Ectodermal cell (in vitro differentiated cells): ENCODE data around the gene RAP1A.
"Not testable (repeated sequence)": the region's sequence is repeated elsewhere in the genome, so short reads cannot be mapped to it uniquely, and the experiment has no call there.

Source experiments
- H3K27ac ChIP-seq: 2 replicates; pipeline ENCODE4 v1.7.0; 2013; ENCODE audit warnings: mild to moderate bottlenecking, low read depth, low read length; ENCODE audit not compliant: insufficient read depth, poor library complexity, severe bottlenecking
- H3K27me3 ChIP-seq: 2 replicates; pipeline ENCODE4 v1.7.0; 2013; ENCODE audit warnings: mild to moderate bottlenecking, low read length; ENCODE audit not compliant: insufficient read depth, control insufficient read depth, poor library complexity, severe bottlenecking
- H3K36me3 ChIP-seq: one replicate; pipeline ENCODE4 v1.7.0; 2013; ENCODE audit warnings: low read length; ENCODE audit not compliant: control insufficient read depth, insufficient read depth
- H3K4me1 ChIP-seq: one replicate; pipeline ENCODE4 v1.7.0; 2013; ENCODE audit warnings: low read length; ENCODE audit not compliant: control insufficient read depth, insufficient read depth
- H3K4me3 ChIP-seq: 2 replicates; pipeline ENCODE4 v1.7.0; 2013; ENCODE audit warnings: low read depth, low read length, control low read depth; ENCODE audit not compliant: insufficient read depth
- H3K9me3 ChIP-seq: 2 replicates; pipeline ENCODE4 v1.7.0; 2013; ENCODE audit warnings: mild to moderate bottlenecking, low read length, moderate library complexity; ENCODE audit not compliant: control insufficient read depth
- WGBS, 2 experiments: methylation state at CpG; one replicate each; pipeline ENCODE4 v1.1.7; 2013; ENCODE audit warnings: missing lambda C conversion rate in 2 of 2; 5-methylcytosine and 5-hydroxymethylcytosine counted together

Gene RAP1A

GRCh38 chr1:111608528-111608927 lies 11.1 kb upstream of the RAP1A start:
- not testable (repeated sequence) for H3K4me3 ChIP-seq, H3K27ac ChIP-seq, H3K36me3 ChIP-seq, H3K9me3 ChIP-seq, H3K27me3 ChIP-seq
- H3K4me1 ChIP-seq = peaks cover 14% of the 10 kb centered on the region
- WGBS, 2 experiments = 94 to 95% methylated on average over 23 of the region's 24 CpGs

- Histone ChIP-seq H3K36me3 (no peaks in the 10 kb centered on the region), H3K27ac (no peak overlapping the region), H3K4me1 (no peaks in the 10 kb centered on the region), H3K9me3 (no peaks in the 10 kb centered on the region), H3K27me3 (no peaks in the 10 kb centered on the region), H3K4me3 (no peak overlapping the region)
- whole genome bisulfite sequencing, 2 experiments = 79 to 97% methylated on average over 1 of the region's 2 CpGs
Measured at GRCh38 chr1:111611986-111612385, 7.6 kb upstream of the RAP1A start.

GRCh38 chr1:111615870-111616715 lies 3.5 kb upstream of the RAP1A start:
- Histone ChIP-seq H3K27ac (no peak overlapping the region), H3K4me3 (no peak overlapping the region), H3K27me3 (no peaks in the 10 kb centered on the region), H3K4me1 (peaks cover 7% of the 10 kb centered on the region), H3K9me3 (no peaks in the 10 kb centered on the region), H3K36me3 (no peaks in the 10 kb centered on the region)
- WGBS, 2 experiments = 90 to 91% methylated on average over 3 of the region's 3 CpGs

- H3K4me1 ChIP-seq = peaks cover 9% of the 10 kb centered on the region
- H3K4me3 ChIP-seq = no peak overlapping the region
- no peaks in the 10 kb centered on the region for H3K9me3 ChIP-seq
- H3K27me3 ChIP-seq = no peaks in the 10 kb centered on the region
- WGBS, 2 experiments = 94% methylated on average over 2 of the region's 2 CpGs
- H3K36me3 ChIP-seq = no peaks in the 10 kb centered on the region
- no peak overlapping the region for H3K27ac ChIP-seq
Measured at GRCh38 chr1:111618081-111618480, 1.5 kb upstream of the RAP1A start.

DNA sequence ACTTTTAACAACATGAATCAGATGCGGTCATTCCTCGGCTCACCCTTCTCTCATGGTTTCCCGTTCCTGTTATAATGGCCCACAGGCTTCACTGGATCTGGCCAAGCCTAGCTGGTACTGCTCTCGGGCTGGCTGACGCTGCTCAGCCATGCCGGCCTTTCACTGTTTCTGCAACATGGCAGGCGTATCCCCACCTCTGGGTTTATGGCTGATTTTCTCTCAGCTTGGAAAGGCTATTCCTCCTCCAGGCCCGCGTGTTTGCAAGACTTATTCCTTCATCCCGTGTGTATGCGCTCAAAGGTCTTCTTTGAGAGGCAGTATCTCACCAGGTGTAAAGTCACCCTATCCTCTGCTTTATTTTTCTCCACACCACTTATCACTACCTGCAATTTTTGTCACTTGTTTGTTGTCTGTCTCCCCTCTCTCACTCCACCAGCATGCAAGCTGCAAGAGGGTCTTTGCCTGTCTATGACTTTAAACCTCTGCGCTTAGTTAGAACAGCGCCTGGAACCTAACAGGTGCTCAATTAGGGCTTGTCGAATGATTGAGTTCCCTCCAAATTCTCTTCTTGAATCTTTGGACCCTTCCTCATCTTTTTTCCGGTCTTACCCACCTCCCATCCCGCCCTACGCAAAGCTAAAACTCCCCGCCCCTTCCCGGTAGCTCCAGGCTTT lies 491 bp upstream of the RAP1A start:
- Histone ChIP-seq H3K27me3 (no peaks in the 10 kb centered on the region), H3K4me1 (peaks cover 9% of the 10 kb centered on the region), H3K27ac (no peak overlapping the region), H3K9me3 (no peaks in the 10 kb centered on the region), H3K36me3 (no peaks in the 10 kb centered on the region), H3K4me3 (peak overlapping the region; percentile 86)
- 63% methylated on average over 19 of the region's 19 CpGs for WGBS, 2 experiments

- peaks cover 9% of the 10 kb centered on the region for H3K4me1 ChIP-seq
- H3K27ac ChIP-seq = peak overlapping the region; percentile 33
- H3K9me3 ChIP-seq = no peaks in the 10 kb centered on the region
- 3 to 5% methylated on average over 11 to 12 of the region's 12 CpGs for whole genome bisulfite sequencing, 2 experiments
- peak overlapping the region; percentile 86 for H3K4me3 ChIP-seq
- H3K27me3 ChIP-seq = no peaks in the 10 kb centered on the region
- H3K36me3 ChIP-seq = no peaks in the 10 kb centered on the region
Measured at GRCh38 chr1:111620441-111620971, 917 bp downstream of the RAP1A start.

- WGBS, 2 experiments = 78 to 80% methylated on average over 4 of the region's 4 CpGs
- H3K36me3 ChIP-seq = no peaks in the 10 kb centered on the region
- no peaks in the 10 kb centered on the region for H3K9me3 ChIP-seq
- peak overlapping the region; percentile 86 for H3K4me3 ChIP-seq
- peaks cover 9% of the 10 kb centered on the region for H3K4me1 ChIP-seq
- no peaks in the 10 kb centered on the region for H3K27me3 ChIP-seq
- no peak overlapping the region for H3K27ac ChIP-seq
Measured at GRCh38 chr1:111621050-111621449, 1.5 kb downstream of the RAP1A start.

GRCh38 chr1:111622166-111622565 lies 2.6 kb downstream of the RAP1A start:
- H3K36me3 ChIP-seq = no peaks in the 10 kb centered on the region
- H3K27ac ChIP-seq = no peak overlapping the region
- peaks cover 9% of the 10 kb centered on the region for H3K4me1 ChIP-seq
- no peaks in the 10 kb centered on the region for H3K27me3 ChIP-seq
- H3K4me3 ChIP-seq = no peak overlapping the region
- no peaks in the 10 kb centered on the region for H3K9me3 ChIP-seq

- no CpG with 5 or more reads among the region's 2 CpGs for WGBS, 2 experiments
- Histone ChIP-seq H3K4me1 (peaks cover 9% of the 10 kb centered on the region), H3K36me3 (no peaks in the 10 kb centered on the region)
Measured at GRCh38 chr1:111624382-111624781, 4.8 kb downstream of the RAP1A start.

GRCh38 chr1:111625276-111625675 lies 5.7 kb downstream of the RAP1A start:
- H3K9me3 ChIP-seq = no peaks in the 10 kb centered on the region
- no peak overlapping the region for H3K4me3 ChIP-seq
- no peak overlapping the region for H3K27ac ChIP-seq
- H3K4me1 ChIP-seq = peaks cover 9% of the 10 kb centered on the region
- H3K27me3 ChIP-seq = no peaks in the 10 kb centered on the region
- 75% methylated on average over 1 of the region's 1 CpG; no CpG with 5 or more reads in 1 of the 2 experiments for WGBS, 2 experiments
- no peaks in the 10 kb centered on the region for H3K36me3 ChIP-seq

More at GRCh38 chr1:111624382-111624781, 4.8 kb downstream of the RAP1A start:
- no peak overlapping the region for H3K4me3 ChIP-seq
- no peaks in the 10 kb centered on the region for H3K9me3 ChIP-seq
- H3K27me3 ChIP-seq = no peaks in the 10 kb centered on the region
- H3K27ac ChIP-seq = no peak overlapping the region
